ENCODE results near the gene TMEM163. TPM values are rescaled to one million over a fixed set of nuclear protein-coding genes. Genes with fewer than 3 reads are reported as not detected.

TMEM163 gene
- total RNA-seq, 1 donor from 2014 or later = 2.4 TPM

GRCh38 chr2:134739879-134740301 lies 21.1 kb upstream of the TMEM163 start:
- Histone ChIP-seq H3K4me3 (ENCODE audit: low read depth, low read length) (no peak overlapping the region), H3K27me3 (ENCODE audit: control insufficient read depth, insufficient read depth, low read length) (no peaks in the 10 kb centered on the region), H3K36me3 (ENCODE audit: control insufficient read depth, insufficient read depth, low read length) (no peaks in the 10 kb centered on the region)
- DNase-seq (ENCODE audit: low read depth) = no peak
- no peak for TF ChIP-seq CTCF (IDR thresholded peaks at IDR 0.05; ENCODE audit: insufficient read depth, low read length, poor library complexity, severe bottlenecking)

- Histone ChIP-seq H3K36me3 (ENCODE audit: control insufficient read depth, insufficient read depth, low read length) (no peaks in the 10 kb centered on the region), H3K4me3 (ENCODE audit: low read depth, low read length) (no peak overlapping the region), H3K27me3 (ENCODE audit: control insufficient read depth, insufficient read depth, low read length) (no peaks in the 10 kb centered on the region)
- no peak for DNase-seq (ENCODE audit: low read depth)
- TF ChIP-seq CTCF (IDR thresholded peaks at IDR 0.05; ENCODE audit: insufficient read depth, low read length, poor library complexity, severe bottlenecking) = no peak
These were observed 20.6 kb upstream of the TMEM163 start for GRCh38 chr2:134739236-134739878.

GRCh38 chr2:134738141-134738870 lies 19.5 kb upstream of the TMEM163 start:
- no peak for TF ChIP-seq CTCF (IDR thresholded peaks at IDR 0.05; ENCODE audit: insufficient read depth, low read length, poor library complexity, severe bottlenecking)
- H3K4me3 ChIP-seq (ENCODE audit: low read depth, low read length) = no peak overlapping the region
- H3K27me3 ChIP-seq (ENCODE audit: control insufficient read depth, insufficient read depth, low read length) = no peaks in the 10 kb centered on the region
- no peaks in the 10 kb centered on the region for H3K36me3 ChIP-seq (ENCODE audit: control insufficient read depth, insufficient read depth, low read length)
- no peak for DNase-seq (ENCODE audit: low read depth)

GRCh38 chr2:134737671-134738070 lies 18.9 kb upstream of the TMEM163 start:
- DNase-seq (ENCODE audit: low read depth) = no peak
- no peak for TF ChIP-seq CTCF (IDR thresholded peaks at IDR 0.05; ENCODE audit: insufficient read depth, low read length, poor library complexity, severe bottlenecking)
- H3K36me3 ChIP-seq (ENCODE audit: control insufficient read depth, insufficient read depth, low read length) = no peaks in the 10 kb centered on the region
- no peaks in the 10 kb centered on the region for H3K27me3 ChIP-seq (ENCODE audit: control insufficient read depth, insufficient read depth, low read length)
- no peak overlapping the region for H3K4me3 ChIP-seq (ENCODE audit: low read depth, low read length)

- DNase-seq (ENCODE audit: low read depth) = peak; percentile 82
- TF ChIP-seq CTCF (IDR thresholded peaks at IDR 0.05; ENCODE audit: insufficient read depth, low read length, poor library complexity, severe bottlenecking) = no peak
- Histone ChIP-seq H3K27me3 (ENCODE audit: control insufficient read depth, insufficient read depth, low read length) (no peaks in the 10 kb centered on the region), H3K36me3 (ENCODE audit: control insufficient read depth, insufficient read depth, low read length) (no peaks in the 10 kb centered on the region), H3K4me3 (ENCODE audit: low read depth, low read length) (no peak overlapping the region)
These were observed 17.5 kb upstream of the TMEM163 start for GRCh38 chr2:134736167-134736880.

Measured in kidney epithelial cell (primary cell).